A549 (cell line): ENCODE results near the gene LGALS3BP.

ENCODE experiments used
- CHD2 ChIP-seq: fragments of 150-350 bp; IDR thresholded peaks from 2 replicates; pipeline ENCODE4 v1.6.1; 2014; ENCODE audit warnings: low read length; ENCODE audit not compliant: partially characterized antibody
- CTCF ChIP-seq: fragments of >200 bp; sonication (Bioruptor Twin); formaldehyde crosslinking; IDR thresholded peaks from 3 replicates; pipeline ENCODE4 v1.5.1; 2016
- ESRRA ChIP-seq: fragments of 150-350 bp; IDR thresholded peaks from 2 replicates; pipeline ENCODE4 v1.6.1; 2014; ENCODE audit warnings: mild to moderate bottlenecking, low read length, borderline replicate concordance
- MAFK ChIP-seq: fragments of 450-650 bp; IDR thresholded peaks from 2 replicates; pipeline ENCODE4 v1.6.1; 2014; ENCODE audit not compliant: partially characterized antibody
- NPAS2 ChIP-seq: fragments of 250-450 bp; sonication (Bioruptor Pico); IDR thresholded peaks from 2 replicates; pipeline ENCODE4 v1.8.0; 2022; ENCODE audit warnings: mild to moderate bottlenecking, moderate library complexity, borderline replicate concordance
- SREBF2 ChIP-seq: fragments of 450-650 bp; IDR thresholded peaks from 2 replicates; pipeline ENCODE4 v1.6.1; 2014; ENCODE audit warnings: mild to moderate bottlenecking, moderate library complexity

DNA sequence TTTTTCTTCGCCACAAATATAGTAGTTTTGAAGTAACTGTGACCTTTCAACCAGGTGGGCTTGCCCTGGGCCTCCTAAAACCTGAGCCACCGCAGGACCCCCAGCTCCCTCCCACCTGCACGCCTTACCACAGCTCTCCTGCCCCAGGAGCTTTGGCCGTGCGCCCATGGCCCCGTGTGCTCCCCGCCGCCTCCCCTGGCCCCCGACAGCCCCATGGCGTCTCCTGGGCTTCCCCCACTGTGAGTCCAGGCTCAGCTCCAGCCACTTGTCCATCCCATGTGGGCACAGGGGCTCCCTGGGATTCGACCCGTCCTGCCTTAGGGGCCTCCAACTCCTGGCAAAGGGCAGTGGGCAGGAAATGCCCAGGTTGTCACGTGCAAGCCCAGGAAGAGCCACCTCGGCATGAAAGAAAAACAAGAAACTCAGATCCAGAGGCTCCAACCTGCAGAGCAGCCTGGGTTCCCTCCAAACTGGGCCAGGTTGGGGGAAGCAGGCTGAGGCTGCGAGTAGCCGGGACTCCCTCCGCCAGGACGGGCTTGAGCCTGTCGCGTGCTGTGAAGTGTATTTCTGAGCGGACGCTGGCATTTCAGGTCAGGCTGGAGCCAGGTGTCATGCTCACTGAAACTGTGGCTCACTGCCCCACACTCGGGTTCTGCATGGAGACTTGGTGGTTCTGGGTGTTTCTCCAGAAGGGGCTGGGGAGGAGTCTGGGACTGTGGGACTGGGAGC, 5.8 kb downstream of the LGALS3BP start:
- TF ChIP-seq NPAS2 (no peak), MAFK (no peak), SREBF2 (no peak), CHD2 (no peak), ESRRA (no peak), CTCF (no peak)
